ENCODE results near the gene MYO1B.
"Not testable (repeated sequence)": the region's sequence is repeated elsewhere in the genome, so short reads cannot be mapped to it uniquely, and the experiment has no call there.

Gene MYO1B

GRCh38 chr2:191415858-191416257, 170.7 kb downstream of the MYO1B start:
- no peak for DNase-seq

- no peak for DNase-seq
Measured at GRCh38 chr2:191417746-191418145, 172.5 kb downstream of the MYO1B start.

- DNase-seq = no peak
Measured at GRCh38 chr2:191421950-191422349, 176.7 kb downstream of the MYO1B start.

- no peak for DNase-seq
Measured at GRCh38 chr2:191427031-191427430, 181.8 kb downstream of the MYO1B start.

- no peak for DNase-seq
Measured at GRCh38 chr2:191428141-191428540, 182.9 kb downstream of the MYO1B start.

- DNase-seq = no peak
Measured at GRCh38 chr2:191430476-191430875, 185.3 kb downstream of the MYO1B start.

GRCh38 chr2:191432121-191432520, 186.9 kb downstream of the MYO1B start:
- DNase-seq = no peak

GRCh38 chr2:191434072-191434471, 188.9 kb downstream of the MYO1B start:
- no peak for DNase-seq

GRCh38 chr2:191435141-191435540, 189.9 kb downstream of the MYO1B start:
- no peak for DNase-seq

GRCh38 chr2:191436368-191437055, 191.3 kb downstream of the MYO1B start:
- no peak for DNase-seq

GRCh38 chr2:191439481-191439880, 194.3 kb downstream of the MYO1B start:
- no peak for DNase-seq

- DNase-seq = no peak
Measured at GRCh38 chr2:191441496-191442214, 196.5 kb downstream of the MYO1B start.

GRCh38 chr2:191443446-191443845, 198.2 kb downstream of the MYO1B start:
- no peak for DNase-seq

GRCh38 chr2:191446910-191447309, 201.7 kb downstream of the MYO1B start:
- DNase-seq = no peak

GRCh38 chr2:191451116-191451515, 205.9 kb downstream of the MYO1B start:
- DNase-seq = no peak

GRCh38 chr2:191452065-191452464, 206.9 kb downstream of the MYO1B start:
- no peak for DNase-seq

GRCh38 chr2:191453761-191454160, 208.6 kb downstream of the MYO1B start:
- no peak for DNase-seq

GRCh38 chr2:191456506-191456905, 211.3 kb downstream of the MYO1B start:
- not testable (repeated sequence) for DNase-seq

- no peak for DNase-seq
Measured at GRCh38 chr2:191459158-191459557, 214.0 kb downstream of the MYO1B start.

- no peak for DNase-seq
Measured at GRCh38 chr2:191462370-191462769, 217.2 kb downstream of the MYO1B start.

- no peak for DNase-seq
Measured at GRCh38 chr2:191463790-191464189, 218.6 kb downstream of the MYO1B start.

- DNase-seq = no peak
Measured at GRCh38 chr2:191465766-191466420, 220.7 kb downstream of the MYO1B start.

- no peak for DNase-seq
Measured at GRCh38 chr2:191467113-191467512, 221.9 kb downstream of the MYO1B start.

- DNase-seq = no peak
Measured at GRCh38 chr2:191470306-191470705, 225.1 kb downstream of the MYO1B start.

All from T1000 (cell line).